ENCODE measurements around the gene GBX1.

DNA sequence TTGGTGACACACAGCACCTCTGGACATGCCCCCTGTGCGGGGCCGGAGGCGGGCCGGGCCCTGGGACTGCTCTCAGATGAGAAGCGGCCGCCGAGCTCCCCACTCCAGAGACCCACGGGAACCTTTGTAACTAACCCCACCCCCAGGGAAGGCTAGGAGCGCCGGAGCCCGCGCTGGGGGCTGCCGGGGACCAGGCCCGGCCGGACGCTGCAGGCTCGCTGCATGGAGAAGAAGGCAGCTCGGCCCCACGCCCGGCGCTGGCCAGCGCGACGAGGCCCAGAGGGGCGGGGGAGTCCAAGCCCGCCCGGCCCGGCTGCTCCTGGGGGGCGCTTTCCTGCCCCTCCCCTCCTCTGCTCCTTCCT lies 44.7 kb downstream of the GBX1 start:
- TF ChIP-seq CTCF (IDR thresholded peaks at IDR 0.05; ENCODE audit: insufficient read depth, low read length, poor library complexity, severe bottlenecking) (no peak), EZH2phosphoT487 (conservative IDR thresholded peaks at IDR 0.05; ENCODE audit: low read length) (no peak)

Data from SU-DHL-6 (cell line).